ENCODE measurements around the gene ZNF383. TPM values are rescaled to one million over a fixed set of nuclear protein-coding genes. Genes with fewer than 3 reads are reported as not detected.
"Not testable (repeated sequence)": the region's sequence is repeated elsewhere in the genome, so short reads cannot be mapped to it uniquely, and the experiment has no call there.

ZNF383 gene
- 1 to 10 TPM; 8.5 to 9.2 TPM for total RNA-seq

GRCh38 chr19:37217775-37218591, at the start of gene ZNF383:
TSS of gene ZNF383 (plus strand) at chr19:37218214. CDS start at chr19:37230454, 12,240 bp downstream.
- DNase-seq (peak; percentile 89), ATAC-seq (peak; percentile 89)
- H3K9me3 Mint-ChIP-seq (ENCODE audit: low read depth), result peaks cover 17% of the 10 kb centered on the region
- CTCF ChIA-PET, result interaction anchor here (0.8 to 1.4 kb wide), 3 partner anchors 9 to 368 kb away, joined by 4 to 7 read pairs (median 5); partner anchors contain the start of genes ZNF345 and ZNF585A
- H3K4me3 Mint-ChIP-seq, result peak within 1 kb of the TSS; percentile 93
- peaks cover 24% of the 10 kb centered on the region for H3K4me1 Mint-ChIP-seq
- H3K27ac Mint-ChIP-seq, result peak within 1 kb of the TSS; percentile 99
- H3K27me3 Mint-ChIP-seq, result no peaks in the 10 kb centered on the region
- POLR2A ChIA-PET, result interaction anchor here (0.6 to 1.4 kb wide), 2 partner anchors 140 to 243 kb away, joined by 3 to 8 read pairs; partner anchors contain the start of gene ZNF420
- intact Hi-C loops (cut with DNase I, micrococcal nuclease), result loop anchor here (1.0 to 5.0 kb wide), 21 partner anchors 8 to 1101 kb away; partner anchors contain the start of genes ZNF420 (in 2 of the 2), ZNF565 (in 2 of the 2), ZNF585A (in 2 of the 2) and TBCB (in 1 of the 2)
- peaks cover 45% of the 10 kb centered on the region for H3K36me3 Mint-ChIP-seq (ENCODE audit: low read depth)

- ChIA-PET POLR2A (no interaction called here), CTCF (interaction anchor here (2.2 kb wide), 1 partner anchor 44 kb away, joined by 7 read pairs; no protein-coding TSS in a partner anchor)
- ATAC-seq (peak; percentile 100), DNase-seq (peak; percentile 92)
- Mint-ChIP-seq H3K9me3 (ENCODE audit: low read depth) (peaks cover 27% of the 10 kb centered on the region), H3K4me3 (no peak within 1 kb of the TSS), H3K4me1 (no peaks in the 10 kb centered on the region), H3K27ac (no peak within 1 kb of the TSS), H3K27me3 (no peaks in the 10 kb centered on the region), H3K36me3 (ENCODE audit: low read depth) (peaks cover 38% of the 10 kb centered on the region)
- intact Hi-C loops (cut with DNase I, micrococcal nuclease), result loop anchor here (1.0 to 5.0 kb wide), 12 partner anchors 38 to 794 kb away; partner anchors contain the start of genes ZNF527 (in 2 of the 2), ZNF568 (in 2 of the 2), ZNF585B (in 2 of the 2) and ZNF829 (in 2 of the 2)
Observed at GRCh38 chr19:37172368-37173366, 45.3 kb upstream of the ZNF383 start, which contains the start of gene ZNF585A. TSS of gene ZNF585A (minus strand) at chr19:37172695. CDS start at chr19:37169910, 2,785 bp downstream.

GRCh38 chr19:37186071-37186470, 31.9 kb upstream of the ZNF383 start:
- ATAC-seq; intact Hi-C loops (cut with DNase I, micrococcal nuclease); H3K27me3 Mint-ChIP-seq; H3K4me3 Mint-ChIP-seq; CTCF ChIA-PET; POLR2A ChIA-PET; H3K4me1 Mint-ChIP-seq; DNase-seq; H3K27ac Mint-ChIP-seq: not testable (repeated sequence)
- H3K9me3 Mint-ChIP-seq (ENCODE audit: low read depth), result peaks cover 64% of the 10 kb centered on the region
- H3K36me3 Mint-ChIP-seq (ENCODE audit: low read depth), result peaks cover 81% of the 10 kb centered on the region

- ATAC-seq; H3K27me3 Mint-ChIP-seq; H3K4me1 Mint-ChIP-seq; POLR2A ChIA-PET; DNase-seq; H3K27ac Mint-ChIP-seq; H3K4me3 Mint-ChIP-seq; intact Hi-C loops (cut with DNase I, micrococcal nuclease); CTCF ChIA-PET: not testable (repeated sequence)
- H3K36me3 Mint-ChIP-seq (ENCODE audit: low read depth), result peaks cover 83% of the 10 kb centered on the region
- H3K9me3 Mint-ChIP-seq (ENCODE audit: low read depth), result peaks cover 34% of the 10 kb centered on the region
Observed at GRCh38 chr19:37195248-37195647, 22.8 kb upstream of the ZNF383 start.

GRCh38 chr19:37197115-37197514, 20.9 kb upstream of the ZNF383 start:
- H3K36me3 Mint-ChIP-seq (ENCODE audit: low read depth), result peaks cover 82% of the 10 kb centered on the region
- intact Hi-C loops (cut with DNase I, micrococcal nuclease); ATAC-seq; H3K4me3 Mint-ChIP-seq; H3K27me3 Mint-ChIP-seq; H3K4me1 Mint-ChIP-seq; POLR2A ChIA-PET; DNase-seq; H3K27ac Mint-ChIP-seq: not testable (repeated sequence)
- CTCF ChIA-PET, result interaction anchor here (0.7 kb wide), 1 partner anchor 225 kb away, joined by 3 read pairs; no protein-coding TSS in a partner anchor
- peaks cover 30% of the 10 kb centered on the region for H3K9me3 Mint-ChIP-seq (ENCODE audit: low read depth)

- Mint-ChIP-seq H3K4me3 (no peak overlapping the region), H3K36me3 (ENCODE audit: low read depth) (peaks cover 85% of the 10 kb centered on the region), H3K4me1 (no peaks in the 10 kb centered on the region), H3K27ac (no peak overlapping the region), H3K9me3 (ENCODE audit: low read depth) (peaks cover 29% of the 10 kb centered on the region), H3K27me3 (no peaks in the 10 kb centered on the region)
- ChIA-PET CTCF (interaction anchor here (0.6 kb wide), 1 partner anchor 115 kb away, joined by 3 read pairs; no protein-coding TSS in a partner anchor), POLR2A (no interaction called here)
- ATAC-seq, result no peak
- intact Hi-C loops (cut with DNase I, micrococcal nuclease), result no loop called here
- no peak for DNase-seq
Observed at GRCh38 chr19:37197768-37198167, 20.2 kb upstream of the ZNF383 start.

- peak overlapping the region; percentile 93 for H3K4me3 Mint-ChIP-seq
- peak overlapping the region; percentile 99 for H3K27ac Mint-ChIP-seq
- H3K27me3 Mint-ChIP-seq, result no peaks in the 10 kb centered on the region
- peaks cover 24% of the 10 kb centered on the region for H3K4me1 Mint-ChIP-seq
- peaks cover 14% of the 10 kb centered on the region for H3K9me3 Mint-ChIP-seq (ENCODE audit: low read depth)
- peaks cover 39% of the 10 kb centered on the region for H3K36me3 Mint-ChIP-seq (ENCODE audit: low read depth)
- no peak for DNase-seq
- intact Hi-C loops (cut with DNase I, micrococcal nuclease), result loop anchor here (1.0 to 5.0 kb wide), 14 partner anchors 45 to 1100 kb away; partner anchors contain the start of genes ZNF565 (in 2 of the 2), TBCB (in 1 of the 2), ZFP30 (in 1 of the 2) and ZNF146 (in 1 of the 2)
- CTCF ChIA-PET, result interaction anchor here (0.8 to 1.4 kb wide), 3 partner anchors 9 to 367 kb away, joined by 4 to 7 read pairs (median 5); partner anchors contain the start of genes ZNF345 and ZNF585A
- no peak for ATAC-seq
- POLR2A ChIA-PET, result interaction anchor here (1.4 kb wide), 1 partner anchor 139 kb away, joined by 8 read pairs; the partner anchor contains the start of gene ZNF420
Observed at GRCh38 chr19:37217480-37217774, 587 bp upstream of the ZNF383 start.

GRCh38 chr19:37218592-37218935, 550 bp downstream of the ZNF383 start:
- DNase-seq, result peak; percentile 65
- CTCF ChIA-PET, result no interaction called here

GRCh38 chr19:37220383-37220782, 2.4 kb downstream of the ZNF383 start:
- peaks cover 24% of the 10 kb centered on the region for H3K4me1 Mint-ChIP-seq
- intact Hi-C loops (cut with DNase I, micrococcal nuclease), result no loop called here

More at GRCh38 chr19:37218592-37218935, 550 bp downstream of the ZNF383 start:
- no peaks in the 10 kb centered on the region for H3K27me3 Mint-ChIP-seq
- H3K4me1 Mint-ChIP-seq, result peaks cover 24% of the 10 kb centered on the region
- intact Hi-C loops (cut with DNase I, micrococcal nuclease), result loop anchor here (1.0 to 5.0 kb wide), 13 partner anchors 8 to 1101 kb away; partner anchors contain the start of genes ZNF420 (in 2 of the 2), TBCB (in 1 of the 2), ZFP30 (in 1 of the 2) and ZNF345 (in 1 of the 2)
- peaks cover 48% of the 10 kb centered on the region for H3K36me3 Mint-ChIP-seq (ENCODE audit: low read depth)
- POLR2A ChIA-PET, result no interaction called here
- peak overlapping the region; percentile 93 for H3K4me3 Mint-ChIP-seq
- peak overlapping the region; percentile 99 for H3K27ac Mint-ChIP-seq
- peak; percentile 34 for ATAC-seq
- peaks cover 19% of the 10 kb centered on the region for H3K9me3 Mint-ChIP-seq (ENCODE audit: low read depth)

GRCh38 chr19:37221136-37221535, 3.1 kb downstream of the ZNF383 start:
- ChIA-PET POLR2A (no interaction called here), CTCF (no interaction called here)
- H3K9me3 Mint-ChIP-seq (ENCODE audit: low read depth), result peaks cover 19% of the 10 kb centered on the region
- H3K27me3 Mint-ChIP-seq, result no peaks in the 10 kb centered on the region
- ATAC-seq (no peak), DNase-seq (no peak)
- no peak overlapping the region for H3K4me3 Mint-ChIP-seq
- intact Hi-C loops (cut with DNase I, micrococcal nuclease), result no loop called here
- H3K36me3 Mint-ChIP-seq (ENCODE audit: low read depth), result peaks cover 68% of the 10 kb centered on the region
- no peak overlapping the region for H3K27ac Mint-ChIP-seq
- H3K4me1 Mint-ChIP-seq, result peaks cover 24% of the 10 kb centered on the region

More at GRCh38 chr19:37220383-37220782, 2.4 kb downstream of the ZNF383 start:
- no peak for ATAC-seq
- Mint-ChIP-seq H3K27ac (no peak overlapping the region), H3K27me3 (no peaks in the 10 kb centered on the region), H3K36me3 (ENCODE audit: low read depth) (peaks cover 60% of the 10 kb centered on the region), H3K9me3 (ENCODE audit: low read depth) (peaks cover 16% of the 10 kb centered on the region), H3K4me3 (peak overlapping the region; percentile 93)
- POLR2A ChIA-PET, result no interaction called here
- no peak for DNase-seq
- CTCF ChIA-PET, result no interaction called here
